K562 (cell line): Measurements from ENCODE around the gene LRRC25. TPM values are rescaled to one million over a fixed set of nuclear protein-coding genes. Genes with fewer than 3 reads are reported as not detected.
A peak's percentile ranks its signal among the peaks of the same experiment; 100 is the strongest.

ENCODE experiments used
- ASH1L ChIP-seq: fragments of 450-650 bp; IDR thresholded peaks from 2 replicates; pipeline ENCODE4 v1.6.1; 2018; ENCODE audit warnings: borderline replicate concordance, mild to moderate bottlenecking, low read depth; ENCODE audit not compliant: partially characterized antibody
- CAMTA2 ChIP-seq: fragments of 250-450 bp; sonication (Bioruptor Pico); conservative IDR thresholded peaks from 2 replicates; pipeline ENCODE4 v1.5.1; 2022
- ESRRA ChIP-seq: fragments of 450-650 bp; IDR thresholded peaks from 2 replicates; pipeline ENCODE4 v1.6.1; 2014; ENCODE audit warnings: low read depth, mild to moderate bottlenecking, moderate library complexity, borderline replicate concordance
- GTF2E2 ChIP-seq: fragments of 200-800 bp; sonication (Bioruptor generic); IDR thresholded peaks from 2 replicates; pipeline ENCODE4 v1.6.1; 2016; ENCODE audit warnings: missing genetic modification characterization, missing compliant biosample characterization
- JUNB ChIP-seq: fragments of 450-650 bp; formaldehyde crosslinking; conservative IDR thresholded peaks from 2 replicates; pipeline ENCODE4 v1.4.0; 2020; ENCODE audit warnings: mild to moderate bottlenecking
- KDM1A ChIP-seq, 2 experiments: fragments of 450-650 bp; IDR thresholded peaks; 2 replicates each; pipeline ENCODE4 v1.6.1; 2016; ENCODE audit warnings: mild to moderate bottlenecking in 2 of 2
- MECOM ChIP-seq: fragments of 250-450 bp; sonication (Bioruptor Pico); IDR thresholded peaks from 2 replicates; pipeline ENCODE4 v1.8.0; 2022; ENCODE audit warnings: inconsistent platforms
- NFYB ChIP-seq: IDR thresholded peaks from 2 replicates; pipeline ENCODE4 v1.6.1; 2011; ENCODE audit warnings: mild to moderate bottlenecking, moderate library complexity; ENCODE audit not compliant: insufficient read length; ENCODE audit errors: extremely low read depth
- PRPF4 ChIP-seq: fragments of 200-400 bp; formaldehyde crosslinking; IDR thresholded peaks from one replicate; pipeline ENCODE4 v1.6.1; 2017; ENCODE audit warnings: low read length, low read depth, mild to moderate bottlenecking; ENCODE audit not compliant: insufficient read depth, poor library complexity, severe bottlenecking
- RBM14 ChIP-seq: fragments of 200-400 bp; formaldehyde crosslinking; IDR thresholded peaks from 2 replicates; pipeline ENCODE4 v1.6.1; 2018; ENCODE audit warnings: low read depth, mild to moderate bottlenecking, low read length, moderate library complexity, borderline replicate concordance; ENCODE audit not compliant: insufficient read depth
- SAFB2 ChIP-seq: fragments of 200-400 bp; formaldehyde crosslinking; IDR thresholded peaks from 2 replicates; pipeline ENCODE4 v1.6.1; 2018; ENCODE audit warnings: borderline replicate concordance, low read length, low read depth, moderate library complexity; ENCODE audit not compliant: severe bottlenecking
- TCF3 ChIP-seq: sonication (generic); formaldehyde crosslinking; IDR thresholded peaks from 2 replicates; pipeline ENCODE4 v1.4.0; 2020; ENCODE audit warnings: mild to moderate bottlenecking, missing genetic modification reagents
- WHSC1 ChIP-seq: IDR thresholded peaks from one replicate; pipeline ENCODE4 v1.6.1; 2012; ENCODE audit warnings: low read length, control low read depth, inconsistent platforms
- ZEB2 ChIP-seq: fragments of 450-650 bp; IDR thresholded peaks from 2 replicates; pipeline ENCODE4 v1.6.1; 2016
- ZNF232 ChIP-seq: sonication (generic); formaldehyde crosslinking; IDR thresholded peaks from 2 replicates; pipeline ENCODE4 v1.8.0; 2022; ENCODE audit warnings: mild to moderate bottlenecking, missing genetic modification reagents
- polyA plus RNA-seq, 8 experiments: library from polyadenylated mRNA; depleted of rRNA in 4 of 8; stranded (reverse) in 5 of 8; unstranded in 3 of 8; fragments of >200 nt; fragmentation: Nextera tagmentation in 2 of 8; fragmentation: Illumina TruSeq in 1 of 8; extraction: Ambion mirVana in 2 of 8; extraction: Trizol in 1 of 8; gene quantifications; 2 replicates each; pipeline versions ENCODE4 v1.2.1 to v1.2.3, GENCODE V29; 2011 to 2014; ENCODE audit warnings: inconsistent platforms in 1 of 8, missing spikeins in 1 of 8
- total RNA-seq, 7 experiments: library from RNA; depleted of rRNA in 6 of 7; stranded (reverse); fragments of >200 nt in 6 of 7; fragmentation: Illumina TruSeq in 2 of 7; extraction: Trizol in 2 of 7; gene quantifications; 2 replicates each; pipeline versions ENCODE4 v1.2.1 to v1.2.3, GENCODE V29; 2011 to 2021; ENCODE audit warnings: low replicate concordance in 1 of 7
- TF ChIP-seq, protein P1 (sequence below), 2 experiments: fragments of 450-650 bp; IDR thresholded peaks; 2 replicates each; pipeline ENCODE4 v1.6.1; 2016; ENCODE audit warnings: mild to moderate bottlenecking in 2 of 2, borderline replicate concordance in 1 of 2, low read depth in 1 of 2, moderate library complexity in 1 of 2
- TF ChIP-seq, protein P2 (sequence below): sonication (generic); IDR thresholded peaks from 2 replicates; pipeline ENCODE4 v1.6.1; 2016
- TF ChIP-seq, protein P3 (sequence below): fragments of 250-450 bp; sonication (Bioruptor Pico); IDR thresholded peaks from 2 replicates; pipeline ENCODE4 v1.4.0; 2020; ENCODE audit warnings: mild to moderate bottlenecking

Gene LRRC25
- total and polyA plus RNA-seq, 9 of the 15 experiments (the other 6 are each of a cell fraction or from before 2014, with no cell fraction given) = 0.07 to 0.36 (median 0.10) TPM; not detected in 3

DNA sequence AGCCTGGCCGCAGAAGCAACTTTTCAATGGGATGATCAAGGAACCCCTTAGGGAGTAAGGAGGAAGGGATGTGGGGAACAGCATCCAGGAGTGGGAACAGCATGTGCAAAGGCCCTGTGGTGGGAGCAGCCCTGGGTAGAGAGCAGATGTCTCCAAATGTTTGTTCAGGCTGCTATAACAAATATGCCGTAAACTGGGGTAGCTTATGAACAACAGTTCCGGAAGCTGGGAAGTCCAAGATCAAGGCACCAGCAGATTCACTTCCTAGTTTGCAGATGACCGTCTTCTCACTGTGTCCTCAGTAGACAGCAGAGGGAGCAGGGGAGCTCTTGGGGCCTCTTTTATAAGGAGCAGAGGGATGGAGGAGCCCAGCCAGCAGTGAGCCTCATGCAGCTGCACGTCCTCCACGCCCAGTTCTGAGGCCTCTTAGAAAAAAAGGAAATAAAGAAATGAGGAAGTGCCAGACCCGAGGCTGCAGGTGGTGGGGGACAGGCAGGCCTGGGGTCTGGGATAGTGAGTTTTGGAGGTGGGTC, 4.2 kb upstream of the LRRC25 start (continued):
- TF ChIP-seq, protein P1, sequence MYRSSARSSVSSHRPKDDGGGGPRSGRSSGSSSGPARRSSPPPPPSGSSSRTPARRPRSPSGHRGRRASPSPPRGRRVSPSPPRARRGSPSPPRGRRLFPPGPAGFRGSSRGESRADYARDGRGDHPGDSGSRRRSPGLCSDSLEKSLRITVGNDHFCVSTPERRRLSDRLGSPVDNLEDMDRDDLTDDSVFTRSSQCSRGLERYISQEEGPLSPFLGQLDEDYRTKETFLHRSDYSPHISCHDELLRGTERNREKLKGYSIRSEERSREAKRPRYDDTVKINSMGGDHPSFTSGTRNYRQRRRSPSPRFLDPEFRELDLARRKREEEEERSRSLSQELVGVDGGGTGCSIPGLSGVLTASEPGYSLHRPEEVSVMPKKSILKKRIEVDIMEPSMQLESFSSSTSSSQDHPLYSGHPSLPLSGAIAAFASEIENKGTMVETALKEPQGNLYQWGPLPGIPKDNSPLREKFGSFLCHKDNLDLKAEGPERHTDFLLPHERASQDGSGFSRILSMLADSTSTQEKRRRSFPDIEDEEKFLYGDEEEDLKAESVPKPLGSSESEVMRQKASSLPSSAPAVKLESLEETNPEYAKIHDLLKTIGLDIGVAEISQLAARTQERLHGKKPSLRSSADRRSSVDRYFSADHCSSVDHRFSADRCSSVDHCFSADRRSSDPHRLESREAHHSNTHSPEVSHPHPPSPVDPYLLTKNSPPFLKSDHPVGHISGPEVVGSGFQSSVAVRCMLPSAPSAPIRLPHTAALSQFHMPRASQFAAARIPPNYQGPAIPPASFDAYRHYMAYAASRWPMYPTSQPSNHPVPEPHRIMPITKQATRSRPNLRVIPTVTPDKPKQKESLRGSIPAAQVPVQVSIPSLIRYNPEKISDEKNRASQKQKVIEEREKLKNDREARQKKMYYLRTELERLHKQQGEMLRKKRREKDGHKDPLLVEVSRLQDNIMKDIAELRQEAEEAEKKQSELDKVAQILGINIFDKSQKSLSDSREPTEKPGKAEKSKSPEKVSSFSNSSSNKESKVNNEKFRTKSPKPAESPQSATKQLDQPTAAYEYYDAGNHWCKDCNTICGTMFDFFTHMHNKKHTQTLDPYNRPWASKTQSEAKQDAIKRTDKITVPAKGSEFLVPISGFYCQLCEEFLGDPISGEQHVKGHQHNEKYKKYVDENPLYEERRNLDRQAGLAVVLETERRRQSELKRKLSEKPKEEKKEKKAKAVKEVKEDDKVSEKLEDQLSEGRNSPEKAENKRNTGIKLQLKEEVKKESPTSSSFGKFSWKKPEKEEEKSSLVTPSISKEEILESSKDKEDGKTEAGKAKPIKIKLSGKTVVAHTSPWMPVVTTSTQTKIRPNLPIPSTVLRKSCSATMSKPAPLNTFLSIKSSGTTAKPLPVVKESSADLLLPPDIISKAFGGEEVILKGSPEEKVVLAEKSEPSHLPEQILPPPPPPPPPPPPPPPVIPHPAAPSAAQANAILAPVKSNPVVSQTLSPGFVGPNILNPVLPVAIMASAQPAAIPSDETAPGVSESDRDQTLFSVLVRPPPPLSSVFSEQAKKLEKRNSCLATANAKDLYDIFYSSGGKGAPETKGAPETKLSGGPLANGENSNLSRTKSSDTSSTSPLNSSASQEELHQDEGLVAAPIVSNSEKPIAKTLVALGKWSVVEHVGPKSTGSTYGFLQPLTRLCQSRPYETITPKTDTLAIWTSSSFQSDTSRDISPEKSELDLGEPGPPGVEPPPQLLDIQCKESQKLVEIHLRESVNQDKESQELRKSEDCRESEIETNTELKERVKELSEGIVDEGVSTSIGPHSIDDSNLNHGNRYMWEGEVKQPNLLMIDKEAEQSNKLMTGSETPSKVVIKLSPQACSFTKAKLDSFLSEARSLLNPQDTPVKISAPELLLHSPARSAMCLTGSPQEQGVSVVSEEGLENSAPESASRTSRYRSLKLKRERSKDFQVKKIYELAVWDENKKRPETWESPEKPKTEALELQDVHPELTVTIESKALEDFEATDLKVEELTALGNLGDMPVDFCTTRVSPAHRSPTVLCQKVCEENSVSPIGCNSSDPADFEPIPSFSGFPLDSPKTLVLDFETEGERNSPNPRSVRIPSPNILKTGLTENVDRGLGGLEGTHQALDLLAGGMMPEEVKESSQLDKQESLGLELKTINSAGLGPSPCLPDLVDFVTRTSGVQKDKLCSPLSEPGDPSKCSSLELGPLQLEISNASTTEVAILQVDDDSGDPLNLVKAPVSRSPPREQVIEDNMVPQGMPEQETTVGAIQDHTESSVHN (IDR thresholded peaks at IDR 0.05; ENCODE audit: borderline replicate concordance in 1 of 2, low read depth in 1 of 2) = no peak
- TF ChIP-seq PRPF4 (no peak), CAMTA2 (CRISPR knock-in tag) (no peak), ZEB2 (no peak), NFYB (no peak), KDM1A (IDR thresholded peaks at IDR 0.05) (peak; percentile 58 to 88; a peak in 3 of 4 replicates), TCF3 (CRISPR knock-in tag) (peak; percentile 35; the same call in 1 of the 2 replicates), MECOM (CRISPR knock-in tag) (0 out of 2 replicates have a peak, but pooled peaks have one; percentile 41), SAFB2 (no peak), RBM14 (no peak), JUNB (CRISPR knock-in tag) (no peak), ZNF232 (CRISPR knock-in tag) (no peak), WHSC1 (no peak), GTF2E2 (tag) (no peak), ASH1L (no peak), ESRRA (no peak)
- TF ChIP-seq, protein P2, sequence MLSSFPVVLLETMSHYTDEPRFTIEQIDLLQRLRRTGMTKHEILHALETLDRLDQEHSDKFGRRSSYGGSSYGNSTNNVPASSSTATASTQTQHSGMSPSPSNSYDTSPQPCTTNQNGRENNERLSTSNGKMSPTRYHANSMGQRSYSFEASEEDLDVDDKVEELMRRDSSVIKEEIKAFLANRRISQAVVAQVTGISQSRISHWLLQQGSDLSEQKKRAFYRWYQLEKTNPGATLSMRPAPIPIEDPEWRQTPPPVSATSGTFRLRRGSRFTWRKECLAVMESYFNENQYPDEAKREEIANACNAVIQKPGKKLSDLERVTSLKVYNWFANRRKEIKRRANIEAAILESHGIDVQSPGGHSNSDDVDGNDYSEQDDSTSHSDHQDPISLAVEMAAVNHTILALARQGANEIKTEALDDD = no peak
- TF ChIP-seq, protein P3, sequence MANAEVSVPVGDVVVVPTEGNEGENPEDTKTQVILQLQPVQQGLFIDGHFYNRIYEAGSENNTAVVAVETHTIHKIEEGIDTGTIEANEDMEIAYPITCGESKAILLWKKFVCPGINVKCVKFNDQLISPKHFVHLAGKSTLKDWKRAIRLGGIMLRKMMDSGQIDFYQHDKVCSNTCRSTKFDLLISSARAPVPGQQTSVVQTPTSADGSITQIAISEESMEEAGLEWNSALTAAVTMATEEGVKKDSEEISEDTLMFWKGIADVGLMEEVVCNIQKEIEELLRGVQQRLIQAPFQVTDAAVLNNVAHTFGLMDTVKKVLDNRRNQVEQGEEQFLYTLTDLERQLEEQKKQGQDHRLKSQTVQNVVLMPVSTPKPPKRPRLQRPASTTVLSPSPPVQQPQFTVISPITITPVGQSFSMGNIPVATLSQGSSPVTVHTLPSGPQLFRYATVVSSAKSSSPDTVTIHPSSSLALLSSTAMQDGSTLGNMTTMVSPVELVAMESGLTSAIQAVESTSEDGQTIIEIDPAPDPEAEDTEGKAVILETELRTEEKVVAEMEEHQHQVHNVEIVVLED = no peak
